Uterus (tissue), 2 donors: Measurements from ENCODE around the gene TMEM209.
"Not testable (repeated sequence)": the region's sequence is repeated elsewhere in the genome, so short reads cannot be mapped to it uniquely, and the experiment has no call there.

ENCODE experiments used
- POLR2A ChIP-seq, 2 donors: fragments of 450-650 bp; IDR thresholded peaks; one replicate each; pipeline ENCODE4 v1.6.1; 2016; ENCODE audit warnings: antibody characterized with exemption in 2 of 2, mild to moderate bottlenecking in 1 of 2, moderate library complexity in 1 of 2
- TF ChIP-seq, protein P1 (sequence below), 4 experiments: fragments of 200-600 bp in 2 of 4; fragments of 450-650 bp in 2 of 4; sonication (generic) in 2 of 4; IDR thresholded peaks; one replicate each; pipeline ENCODE4 v1.5.1; 2016 to 2019; ENCODE audit warnings: antibody characterized with exemption in 4 of 4, mild to moderate bottlenecking in 2 of 4, moderate library complexity in 1 of 4

- TF ChIP-seq, protein P1, sequence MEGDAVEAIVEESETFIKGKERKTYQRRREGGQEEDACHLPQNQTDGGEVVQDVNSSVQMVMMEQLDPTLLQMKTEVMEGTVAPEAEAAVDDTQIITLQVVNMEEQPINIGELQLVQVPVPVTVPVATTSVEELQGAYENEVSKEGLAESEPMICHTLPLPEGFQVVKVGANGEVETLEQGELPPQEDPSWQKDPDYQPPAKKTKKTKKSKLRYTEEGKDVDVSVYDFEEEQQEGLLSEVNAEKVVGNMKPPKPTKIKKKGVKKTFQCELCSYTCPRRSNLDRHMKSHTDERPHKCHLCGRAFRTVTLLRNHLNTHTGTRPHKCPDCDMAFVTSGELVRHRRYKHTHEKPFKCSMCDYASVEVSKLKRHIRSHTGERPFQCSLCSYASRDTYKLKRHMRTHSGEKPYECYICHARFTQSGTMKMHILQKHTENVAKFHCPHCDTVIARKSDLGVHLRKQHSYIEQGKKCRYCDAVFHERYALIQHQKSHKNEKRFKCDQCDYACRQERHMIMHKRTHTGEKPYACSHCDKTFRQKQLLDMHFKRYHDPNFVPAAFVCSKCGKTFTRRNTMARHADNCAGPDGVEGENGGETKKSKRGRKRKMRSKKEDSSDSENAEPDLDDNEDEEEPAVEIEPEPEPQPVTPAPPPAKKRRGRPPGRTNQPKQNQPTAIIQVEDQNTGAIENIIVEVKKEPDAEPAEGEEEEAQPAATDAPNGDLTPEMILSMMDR (IDR thresholded peaks at IDR 0.05) = not testable (repeated sequence)
- not testable (repeated sequence) for TF ChIP-seq POLR2A (IDR thresholded peaks at IDR 0.05)
Observed at GRCh38 chr7:130229981-130230380, 24.8 kb upstream of the TMEM209 start.
